Neutrophil (primary cell): ENCODE data around the gene MYRFL.

Experiments used
- H3K27ac ChIP-seq: fragments of 200-600 bp; sonication (generic); 2 replicates; pipeline ENCODE4 v1.5.1; 2016; ENCODE audit warnings: mild to moderate bottlenecking, moderate library complexity
- H3K27me3 ChIP-seq: fragments of 200-600 bp; sonication (generic); 2 replicates; pipeline ENCODE4 v1.6.0; 2016; ENCODE audit warnings: mild to moderate bottlenecking
- H3K36me3 ChIP-seq: fragments of 200-600 bp; sonication (generic); 2 replicates; pipeline ENCODE4 v1.5.1; 2017
- H3K4me1 ChIP-seq, 2 experiments: fragments of 200-600 bp in 1 of 2; sonication (generic) in 1 of 2; 1 replicate in 1 of 2; 2 replicates in 1 of 2; pipeline versions ENCODE4 v1.5.1 to v1.6.1; 2013 to 2016; ENCODE audit warnings: low read depth in 1 of 2, low read length in 1 of 2, mild to moderate bottlenecking in 1 of 2, moderate library complexity in 1 of 2; ENCODE audit not compliant: control insufficient read depth in 1 of 2, insufficient read depth in 1 of 2
- H3K4me3 ChIP-seq, 2 experiments: fragments of 200-600 bp in 1 of 2; sonication (generic) in 1 of 2; 1 replicate in 1 of 2; 2 replicates in 1 of 2; pipeline ENCODE4 v1.5.1; 2013 to 2016; ENCODE audit warnings: low read depth in 1 of 2, low read length in 1 of 2, mild to moderate bottlenecking in 1 of 2, moderate library complexity in 1 of 2
- H3K9me3 ChIP-seq: fragments of 200-600 bp; sonication (generic); 2 replicates; pipeline ENCODE4 v1.5.1; 2016
- TF ChIP-seq, protein P1 (sequence below): fragments of 200-600 bp; sonication (generic); IDR thresholded peaks from 2 replicates; pipeline ENCODE4 v1.5.1; 2016; ENCODE audit warnings: antibody characterized with exemption

Gene MYRFL

DNA sequence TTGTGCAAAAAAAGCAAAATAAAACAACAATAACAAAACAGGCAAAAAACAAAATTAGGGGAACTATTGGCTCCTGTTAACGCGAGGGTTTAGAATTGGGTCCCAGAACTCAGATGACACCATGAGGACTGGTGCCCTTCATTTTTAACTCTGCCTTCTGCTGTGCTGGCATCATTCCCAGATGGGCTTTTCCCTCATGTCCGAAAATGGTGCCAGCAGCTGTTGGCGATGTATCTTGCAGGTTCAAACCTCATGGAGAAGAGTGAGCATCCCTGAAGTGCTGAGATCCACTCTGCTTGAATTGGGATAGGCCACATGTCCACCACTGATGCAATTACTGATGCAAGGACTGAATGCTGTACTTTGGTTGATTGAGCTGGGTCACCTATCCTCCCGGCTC, 61.1 kb downstream of the MYRFL start:
- Histone ChIP-seq H3K9me3 (no peaks in the 10 kb centered on the region), H3K27me3 (no peaks in the 10 kb centered on the region), H3K27ac (no peak overlapping the region), H3K4me1 (no peaks in the 10 kb centered on the region), H3K4me3 (no peak overlapping the region), H3K36me3 (no peaks in the 10 kb centered on the region)
- TF ChIP-seq, protein P1, sequence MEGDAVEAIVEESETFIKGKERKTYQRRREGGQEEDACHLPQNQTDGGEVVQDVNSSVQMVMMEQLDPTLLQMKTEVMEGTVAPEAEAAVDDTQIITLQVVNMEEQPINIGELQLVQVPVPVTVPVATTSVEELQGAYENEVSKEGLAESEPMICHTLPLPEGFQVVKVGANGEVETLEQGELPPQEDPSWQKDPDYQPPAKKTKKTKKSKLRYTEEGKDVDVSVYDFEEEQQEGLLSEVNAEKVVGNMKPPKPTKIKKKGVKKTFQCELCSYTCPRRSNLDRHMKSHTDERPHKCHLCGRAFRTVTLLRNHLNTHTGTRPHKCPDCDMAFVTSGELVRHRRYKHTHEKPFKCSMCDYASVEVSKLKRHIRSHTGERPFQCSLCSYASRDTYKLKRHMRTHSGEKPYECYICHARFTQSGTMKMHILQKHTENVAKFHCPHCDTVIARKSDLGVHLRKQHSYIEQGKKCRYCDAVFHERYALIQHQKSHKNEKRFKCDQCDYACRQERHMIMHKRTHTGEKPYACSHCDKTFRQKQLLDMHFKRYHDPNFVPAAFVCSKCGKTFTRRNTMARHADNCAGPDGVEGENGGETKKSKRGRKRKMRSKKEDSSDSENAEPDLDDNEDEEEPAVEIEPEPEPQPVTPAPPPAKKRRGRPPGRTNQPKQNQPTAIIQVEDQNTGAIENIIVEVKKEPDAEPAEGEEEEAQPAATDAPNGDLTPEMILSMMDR = no peak

DNA sequence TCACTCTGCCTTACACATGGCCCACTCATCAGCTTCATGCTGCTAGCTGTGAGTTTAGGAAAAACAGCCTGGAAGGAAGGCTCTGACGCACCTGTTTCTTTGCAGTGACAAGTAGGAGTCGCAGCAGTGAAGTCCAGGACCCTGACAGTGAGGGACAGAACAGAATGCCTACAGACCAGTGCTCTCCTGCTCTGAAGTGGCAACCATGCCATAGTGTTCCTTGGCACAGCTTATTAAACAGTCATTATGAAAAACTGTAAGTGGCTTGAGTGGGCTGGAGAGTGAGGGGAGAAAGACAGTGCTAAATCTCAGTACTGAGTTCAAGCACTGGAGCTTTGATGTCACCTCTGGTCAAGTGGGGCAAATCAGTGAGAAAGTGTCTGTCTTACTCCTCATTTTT, 61.7 kb downstream of the MYRFL start:
- no peaks in the 10 kb centered on the region for H3K36me3 ChIP-seq
- H3K27ac ChIP-seq = no peak overlapping the region
- no peaks in the 10 kb centered on the region for H3K27me3 ChIP-seq
- no peaks in the 10 kb centered on the region for H3K4me1 ChIP-seq
- no peaks in the 10 kb centered on the region for H3K9me3 ChIP-seq
- TF ChIP-seq, protein P1 = no peak
- no peak overlapping the region for H3K4me3 ChIP-seq

DNA sequence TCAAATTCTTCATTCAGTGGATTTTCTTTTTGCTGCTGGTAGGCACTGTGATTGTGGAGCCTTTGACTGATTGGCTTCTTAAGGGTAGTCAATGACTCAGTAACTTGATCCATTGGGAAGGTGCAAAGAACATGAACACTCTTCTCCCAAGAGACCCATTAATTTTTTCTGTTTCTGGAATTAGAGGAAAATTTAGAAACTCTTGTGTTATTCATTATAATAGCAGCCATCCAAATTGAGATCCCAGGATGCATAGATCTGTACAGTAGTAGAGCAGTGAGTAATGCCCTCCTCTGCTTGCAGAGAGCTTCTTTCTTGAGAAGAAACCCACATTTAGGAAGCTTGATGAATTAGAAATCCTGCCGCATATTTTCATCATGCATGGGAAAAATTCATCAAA, 63.9 kb downstream of the MYRFL start:
- Histone ChIP-seq H3K27ac (no peak overlapping the region), H3K9me3 (no peaks in the 10 kb centered on the region), H3K27me3 (no peaks in the 10 kb centered on the region), H3K4me3 (no peak overlapping the region), H3K36me3 (no peaks in the 10 kb centered on the region), H3K4me1 (no peaks in the 10 kb centered on the region)
- TF ChIP-seq, protein P1 = no peak

DNA sequence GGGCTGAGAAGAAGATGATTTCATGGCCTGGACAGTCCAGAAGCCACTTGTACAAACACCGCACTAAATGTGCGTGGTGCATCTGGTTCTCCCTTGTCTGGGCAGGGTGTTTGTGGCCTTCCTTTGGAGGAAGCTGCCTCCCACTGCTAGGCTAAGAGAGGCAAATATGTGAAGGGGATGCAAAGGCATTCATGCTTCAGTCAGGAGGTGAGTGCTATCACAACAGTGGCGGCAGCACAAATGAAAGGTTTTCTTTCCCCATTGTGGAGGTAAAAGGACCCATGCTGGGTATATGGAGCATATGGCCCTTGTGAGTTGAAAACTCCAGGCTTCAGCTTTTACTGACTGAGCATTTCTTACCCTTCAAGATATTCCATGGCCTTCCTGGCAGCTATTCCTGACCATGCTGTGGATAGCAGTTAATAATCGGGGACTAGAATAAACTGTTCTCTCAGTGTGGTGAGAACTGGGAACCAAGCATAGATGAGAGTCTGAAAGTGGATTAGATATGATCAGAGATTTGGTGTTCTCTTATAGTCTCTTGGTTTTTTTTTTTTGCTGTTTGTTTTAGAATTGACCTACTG, 69.9 kb downstream of the MYRFL start:
- Histone ChIP-seq H3K4me3 (no peak overlapping the region), H3K36me3 (no peaks in the 10 kb centered on the region), H3K4me1 (no peaks in the 10 kb centered on the region), H3K27ac (no peak overlapping the region), H3K9me3 (no peaks in the 10 kb centered on the region), H3K27me3 (no peaks in the 10 kb centered on the region)
- TF ChIP-seq, protein P1 = no peak

DNA sequence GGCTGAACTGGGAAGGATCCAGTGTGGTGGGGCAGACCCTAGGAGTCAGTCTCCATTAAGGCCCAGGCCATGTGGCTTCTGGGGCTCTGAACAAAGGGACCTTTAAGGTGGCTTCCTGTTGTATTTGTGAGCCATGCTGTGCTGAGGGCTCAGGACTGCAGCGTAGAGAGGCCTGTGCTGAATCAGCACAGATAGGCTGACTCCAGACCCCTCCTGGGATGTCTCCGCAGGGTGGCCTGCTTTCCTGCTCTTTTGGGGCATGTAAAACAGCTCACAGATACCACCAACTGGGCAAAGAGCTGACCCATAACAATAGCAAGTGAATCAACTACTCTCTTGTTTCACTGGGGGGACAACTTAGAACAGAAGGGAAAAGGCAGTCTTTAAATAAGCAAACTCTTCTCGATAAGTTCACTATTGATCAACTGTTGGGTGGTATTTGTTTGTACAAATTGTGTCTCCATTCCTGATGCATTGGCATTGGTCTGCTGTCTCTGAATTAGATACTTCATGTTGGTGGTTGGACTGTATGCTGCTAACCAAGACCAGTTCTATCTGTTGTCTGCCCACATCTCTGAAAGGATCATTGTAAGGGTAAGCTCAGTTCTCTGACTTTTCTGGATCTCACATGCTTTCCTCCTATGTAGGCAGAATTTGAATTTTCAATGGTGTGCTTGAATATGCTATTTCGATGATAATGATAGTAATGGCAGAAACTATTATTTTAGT, 71.8 kb downstream of the MYRFL start:
- no peak overlapping the region for H3K4me3 ChIP-seq
- H3K27me3 ChIP-seq = no peaks in the 10 kb centered on the region
- no peaks in the 10 kb centered on the region for H3K9me3 ChIP-seq
- no peaks in the 10 kb centered on the region for H3K36me3 ChIP-seq
- H3K4me1 ChIP-seq = peaks cover 0 to 4% of the 10 kb centered on the region in 2 experiments
- H3K27ac ChIP-seq = no peak overlapping the region
- TF ChIP-seq, protein P1 = no peak
